Left lung (tissue), 10 donors: Measurements from ENCODE around the gene SNX9. TPM values are rescaled to one million over a fixed set of nuclear protein-coding genes. Genes with fewer than 3 reads are reported as not detected.

Experiments used
- ATAC-seq: fragments of 200-7000 bp; cut with Tn5 transposase; one replicate; pipeline ENCODE4 v1.9.1; 2020; ENCODE audit warnings: moderate library complexity
- DNase-seq, 4 donors: peaks; one replicate each; pipeline ENCODE4 v3.0.0-alpha.2; 2013 to 2020
- H3K27ac ChIP-seq, 2 donors: fragments of 200-600 bp; sonication (generic) in 1 of 2; one replicate each; pipeline versions ENCODE4 v1.5.0 to v1.8.0; 2020 to 2021
- H3K27me3 ChIP-seq, 2 donors: fragments of 200-600 bp; sonication (generic) in 1 of 2; one replicate each; pipeline versions ENCODE4 v1.5.0 to v1.8.0; 2020 to 2021
- H3K36me3 ChIP-seq, 2 donors: fragments of 200-600 bp; sonication (generic) in 1 of 2; one replicate each; pipeline versions ENCODE4 v1.5.0 to v1.8.0; 2020 to 2021
- H3K4me1 ChIP-seq, 2 donors: fragments of 200-600 bp; one replicate each; pipeline ENCODE4 v1.8.0; 2021
- H3K4me3 ChIP-seq, 2 donors: fragments of 200-600 bp; sonication (generic) in 1 of 2; one replicate each; pipeline versions ENCODE4 v1.5.0 to v1.8.0; 2020 to 2021; ENCODE audit warnings: mild to moderate bottlenecking in 1 of 2
- H3K9me3 ChIP-seq, 2 donors: fragments of 200-600 bp; sonication (generic) in 1 of 2; one replicate each; pipeline versions ENCODE4 v1.5.0 to v1.8.0; 2020 to 2021
- CTCF ChIP-seq, 2 donors: fragments of 200-600 bp; sonication (generic) in 1 of 2; IDR thresholded peaks; one replicate each; pipeline versions ENCODE4 v1.5.0 to v1.8.0; 2021; ENCODE audit warnings: antibody characterized with exemption in 2 of 2
- intact Hi-C, 2 donors: fragments of 100-400 bp; cut with DNase I; formaldehyde crosslinking; loops; one replicate each; pipeline versions ENCODE4 v1.11.2 to v1.14.2; 2022
- polyA plus RNA-seq, 6 donors: library from polyadenylated mRNA; unstranded; fragments of 120-200 nt; gene quantifications; one replicate each; pipeline ENCODE4 v1.2.1, GENCODE V29; 2013; ENCODE audit not compliant: insufficient read length in 6 of 6
- total RNA-seq, 2 donors: library from RNA; stranded (reverse); fragmentation: NEBNext Ultra II Directional; extraction: Animal tissue kit (Norgen Biotek cat#: 25700); gene quantifications; one replicate each; pipeline ENCODE4 v1.2.1, GENCODE V29; 2021
- donor health status: DM: no; HTN: yes; CAD: no.
- donor health status: DM: no; HTN: no; CAD: no.

Gene SNX9
- total and polyA plus RNA-seq, 8 donors = 23.5 to 44.4 (median 38.4) TPM

GRCh38 chr6:157985378-157986155 is 162.5 kb downstream of the SNX9 start:
- TF ChIP-seq CTCF (IDR thresholded peaks at IDR 0.05) = no peak
- intact Hi-C loops = no loop called here
- no peak for ATAC-seq

GRCh38 chr6:157987788-157988699 is 165.0 kb downstream of the SNX9 start:
- Histone ChIP-seq H3K4me3 (no peak overlapping the region), H3K27ac (no peak overlapping the region), H3K36me3 (no peaks in the 10 kb centered on the region), H3K4me1 (peaks cover 6 to 42% of the 10 kb centered on the region in 2 donors), H3K9me3 (no peaks in the 10 kb centered on the region), H3K27me3 (no peaks in the 10 kb centered on the region)
- ATAC-seq (no peak), DNase-seq (no peak)
- TF ChIP-seq CTCF (IDR thresholded peaks at IDR 0.05) = no peak
- intact Hi-C loops = no loop called here

More at GRCh38 chr6:157985378-157986155, 162.5 kb downstream of the SNX9 start:
- DNase-seq = peak in 1 of 4 donors; percentile 45
- H3K36me3 ChIP-seq = no peaks in the 10 kb centered on the region
- H3K27me3 ChIP-seq = peaks cover 0 to 12% of the 10 kb centered on the region in 2 donors
- no peak overlapping the region for H3K27ac ChIP-seq
- H3K9me3 ChIP-seq = no peaks in the 10 kb centered on the region
- peaks cover 10 to 58% of the 10 kb centered on the region in 2 donors for H3K4me1 ChIP-seq
- no peak overlapping the region for H3K4me3 ChIP-seq

GRCh38 chr6:157988700-157989063 is 165.6 kb downstream of the SNX9 start:
- H3K36me3 ChIP-seq = no peaks in the 10 kb centered on the region
- H3K27me3 ChIP-seq = no peaks in the 10 kb centered on the region
- H3K27ac ChIP-seq = no peak overlapping the region
- ATAC-seq (no peak), DNase-seq (no peak)
- intact Hi-C loops = no loop called here
- H3K4me1 ChIP-seq = peaks cover 6 to 39% of the 10 kb centered on the region in 2 donors
- H3K9me3 ChIP-seq = no peaks in the 10 kb centered on the region
- no peak overlapping the region for H3K4me3 ChIP-seq
- no peak for TF ChIP-seq CTCF (IDR thresholded peaks at IDR 0.05)

DNA sequence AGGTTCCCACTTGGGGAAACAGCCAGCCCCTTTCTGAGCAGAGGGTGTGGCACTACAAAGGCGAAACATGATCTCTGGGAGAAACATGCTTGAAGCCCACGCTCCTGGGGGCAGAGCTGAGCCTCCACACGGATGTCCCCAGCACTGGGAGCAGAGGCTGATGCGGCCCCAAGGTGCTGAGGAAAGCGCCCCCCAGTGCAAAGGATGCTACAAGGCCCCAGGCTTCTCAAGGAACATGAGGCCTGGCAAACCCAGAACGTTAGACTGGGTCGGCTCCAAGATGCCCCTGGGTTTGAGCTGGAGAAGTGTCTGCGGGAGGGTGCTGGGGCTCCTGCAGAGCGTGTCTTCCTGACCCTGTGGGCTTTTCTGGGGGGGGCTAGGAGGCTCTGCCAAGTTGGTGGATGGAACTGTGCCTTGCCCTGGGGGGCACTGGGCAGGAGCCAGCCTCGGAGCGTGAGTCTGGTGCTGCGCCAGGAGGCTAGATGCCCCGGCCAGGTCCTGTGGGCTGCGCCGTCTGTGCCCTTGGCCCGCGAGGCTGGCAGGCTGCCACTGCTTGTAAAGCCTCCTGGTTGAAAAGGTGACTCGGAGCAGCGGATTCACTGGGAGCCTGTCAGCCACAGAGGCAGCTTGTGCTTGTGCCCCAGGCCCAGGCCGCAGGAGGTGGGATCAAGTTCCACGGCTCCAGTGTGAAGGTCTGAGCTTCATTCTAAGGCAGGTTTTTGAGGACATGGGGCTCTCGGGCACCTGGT is 166.7 kb downstream of the SNX9 start:
- Histone ChIP-seq H3K4me1 (peaks cover 6 to 30% of the 10 kb centered on the region in 2 donors), H3K27me3 (no peaks in the 10 kb centered on the region), H3K27ac (no peak overlapping the region), H3K9me3 (no peaks in the 10 kb centered on the region), H3K4me3 (no peak overlapping the region), H3K36me3 (no peaks in the 10 kb centered on the region)
- ATAC-seq = peak; percentile 49
- TF ChIP-seq CTCF (IDR thresholded peaks at IDR 0.05) = no peak
- intact Hi-C loops = no loop called here
- DNase-seq = no peak
